UCSD-AML1 (cell line): Measurements from ENCODE around the gene PTP4A1.
"Not testable (repeated sequence)": the region's sequence is repeated elsewhere in the genome, so short reads cannot be mapped to it uniquely, and the experiment has no call there.

ENCODE experiments used
- DNase-seq: peaks from one replicate; lab custom pipeline; 2025; ENCODE audit not compliant: unreplicated experiment; lab: John Stamatoyannopoulos, UW

Gene PTP4A1

GRCh38 chr6:63581355-63582013 is 9.2 kb downstream of the PTP4A1 start:
- DNase-seq: no peak

- no peak for DNase-seq
These were observed 10.4 kb downstream of the PTP4A1 start for GRCh38 chr6:63582579-63583231.

DNA sequence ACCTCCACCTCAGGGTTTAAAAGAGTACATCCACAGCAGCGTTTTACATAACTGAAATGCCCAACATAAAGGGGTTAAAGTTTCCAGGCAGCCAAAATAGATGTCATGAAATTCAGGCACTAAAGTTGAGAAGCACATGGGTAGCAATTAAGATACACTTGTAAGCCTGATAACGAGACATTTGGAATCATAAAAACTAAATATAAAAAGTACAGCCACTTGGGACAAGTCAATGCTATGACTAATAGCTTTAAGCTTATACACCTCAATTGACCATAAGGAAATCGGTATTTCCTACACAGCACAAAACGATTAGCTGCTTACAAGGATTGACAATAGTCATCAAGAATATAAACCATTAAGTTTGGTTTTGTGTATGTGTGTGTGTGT is 11.8 kb downstream of the PTP4A1 start:
- DNase-seq: no peak

DNA sequence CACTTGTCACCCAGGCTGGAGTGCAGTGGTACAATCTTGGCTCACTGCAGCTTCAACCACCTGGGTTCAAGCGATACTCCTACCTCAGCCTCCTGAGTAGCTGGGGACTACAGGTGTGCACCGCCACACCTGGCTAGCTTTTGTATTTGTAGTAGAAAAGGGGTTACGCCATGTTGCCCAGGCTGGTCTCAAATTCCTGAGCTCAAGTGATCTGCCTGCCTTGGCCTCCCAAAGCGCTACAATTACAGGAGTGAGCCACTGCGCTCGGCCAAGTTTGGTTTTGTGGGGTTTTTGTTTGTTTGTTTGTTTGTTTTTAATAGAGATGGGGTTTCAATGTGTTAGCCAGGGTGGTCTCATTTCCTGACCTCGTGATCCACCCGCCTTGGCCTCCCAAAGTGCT is 12.3 kb downstream of the PTP4A1 start:
- DNase-seq: no peak

- DNase-seq: not testable (repeated sequence)
These were observed 13.4 kb downstream of the PTP4A1 start for GRCh38 chr6:63585652-63586051.

DNA sequence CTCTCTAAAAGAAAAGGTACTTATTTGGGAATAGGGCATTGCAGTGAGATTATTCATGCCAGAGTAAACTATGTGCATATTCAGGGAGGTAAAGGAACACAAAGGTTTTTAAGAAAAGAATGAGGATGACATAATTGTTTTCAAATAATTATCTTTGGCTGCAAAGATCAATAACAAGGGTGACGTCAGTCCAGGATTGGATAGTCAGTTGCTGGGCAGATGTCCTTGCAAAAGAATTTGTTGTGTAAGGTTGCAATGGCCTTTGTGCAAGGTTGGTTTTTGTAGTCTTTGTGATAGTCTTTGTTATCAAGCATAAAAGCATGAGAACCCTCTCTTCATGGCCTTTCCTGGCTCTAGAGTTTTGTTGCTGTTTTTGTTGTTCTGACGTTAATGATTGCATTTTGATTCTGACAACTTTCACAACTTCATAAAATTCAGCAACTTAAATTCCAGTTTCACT is 17.7 kb downstream of the PTP4A1 start:
- DNase-seq: no peak

DNA sequence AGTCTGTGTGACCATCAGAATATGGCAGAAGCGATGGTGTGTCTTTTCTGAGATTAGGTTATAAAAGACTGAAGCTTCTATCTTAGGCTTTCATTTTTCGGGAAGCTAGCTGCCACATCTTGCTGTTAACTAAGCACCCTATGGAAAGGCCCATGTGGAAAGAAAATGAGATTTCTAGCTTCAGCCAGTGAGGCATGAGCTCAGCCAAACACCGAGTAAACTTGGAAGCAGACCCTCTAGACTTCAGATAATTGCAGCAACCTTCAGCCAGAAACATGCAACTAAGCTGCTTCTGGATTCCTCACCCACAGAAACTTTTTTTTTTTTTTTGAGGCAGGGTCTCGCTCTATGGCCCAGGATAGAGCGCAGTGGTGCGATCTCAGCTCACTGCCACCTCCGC is 20.6 kb downstream of the PTP4A1 start:
- no peak for DNase-seq

GRCh38 chr6:63597141-63598048 is 25.1 kb downstream of the PTP4A1 start:
- DNase-seq: no peak

GRCh38 chr6:63598049-63599036 is 26.1 kb downstream of the PTP4A1 start:
- DNase-seq: peak; percentile 61

- DNase-seq: no peak
These were observed 27.0 kb downstream of the PTP4A1 start for GRCh38 chr6:63599243-63599642.

DNA sequence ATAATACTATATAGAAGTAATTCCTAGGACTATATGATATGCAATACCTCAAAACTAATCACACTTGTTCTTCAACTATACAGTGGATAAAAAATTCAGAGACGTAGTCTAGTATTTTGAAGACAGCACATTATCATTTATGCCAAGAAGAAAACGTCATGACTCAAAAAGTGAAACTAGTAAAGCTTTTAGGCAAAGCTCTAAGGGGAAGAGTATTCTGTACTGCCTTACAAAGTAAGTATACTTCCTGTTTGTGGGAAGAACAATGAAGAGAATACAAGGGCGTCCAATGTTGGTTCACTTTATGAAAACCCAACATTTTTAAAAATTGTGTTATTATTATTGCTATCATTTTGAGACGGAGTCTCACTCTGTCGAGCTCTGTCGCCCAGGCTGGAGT is 27.9 kb downstream of the PTP4A1 start:
- no peak for DNase-seq

DNA sequence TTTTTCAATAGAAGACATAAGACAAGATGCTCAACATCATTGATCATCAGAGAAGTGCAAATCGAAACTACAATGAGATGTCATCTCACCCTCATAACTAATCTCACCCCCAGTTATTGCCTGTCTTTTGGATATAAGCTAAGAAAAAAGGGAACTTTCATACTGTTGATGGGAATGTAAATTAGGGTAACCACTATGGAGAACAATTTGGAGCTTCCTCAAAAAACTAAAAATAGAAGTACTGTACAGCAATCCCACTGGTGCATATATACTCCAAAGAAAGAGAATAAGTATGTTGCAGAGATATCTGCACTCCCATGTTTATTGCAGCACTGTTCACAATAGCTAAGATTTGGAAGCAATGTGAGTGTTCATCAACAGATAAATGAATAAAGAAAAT is 37.0 kb downstream of the PTP4A1 start:
- DNase-seq: no peak

- DNase-seq: no peak
These were observed 38.7 kb downstream of the PTP4A1 start for GRCh38 chr6:63610944-63611343.

DNA sequence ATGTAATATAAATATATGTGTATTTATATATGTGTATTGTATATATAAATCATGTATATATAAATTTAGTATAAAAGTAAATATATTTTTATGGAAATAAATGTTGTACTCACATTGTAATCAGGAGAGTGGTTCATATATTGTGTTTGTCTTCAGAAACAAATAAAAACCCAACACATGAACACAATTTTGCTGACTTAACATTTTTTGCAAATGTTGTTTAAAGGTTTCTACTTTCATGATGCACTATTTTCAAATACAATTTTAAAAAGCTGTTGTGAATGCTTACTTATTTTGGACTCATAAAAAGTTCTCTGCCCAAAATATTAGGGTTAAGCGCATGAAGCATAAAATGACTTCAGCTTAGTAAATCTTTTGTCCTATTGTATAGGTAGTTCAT is 39.3 kb downstream of the PTP4A1 start:
- no peak for DNase-seq

GRCh38 chr6:63615590-63615989 is 43.3 kb downstream of the PTP4A1 start:
- no peak for DNase-seq
